Subcutaneous abdominal adipose tissue (tissue), 5 donors: ENCODE measurements around the gene CDYL2.

ENCODE experiments used
- H3K27ac ChIP-seq: one replicate; pipeline ENCODE4 v1.7.0; 2013; ENCODE audit warnings: low read depth, mild to moderate bottlenecking, inconsistent platforms, low read length, moderate library complexity
- H3K27me3 ChIP-seq, 5 donors: one replicate each; pipeline ENCODE4 v1.7.0; 2013; ENCODE audit warnings: low read length in 5 of 5, inconsistent platforms in 1 of 5; ENCODE audit not compliant: control insufficient read depth in 5 of 5, insufficient read depth in 4 of 5
- H3K36me3 ChIP-seq, 5 donors: one replicate each; pipeline ENCODE4 v1.7.0; 2013; ENCODE audit warnings: low read length in 5 of 5; ENCODE audit not compliant: control insufficient read depth in 5 of 5, insufficient read depth in 5 of 5
- H3K4me1 ChIP-seq, 5 donors: one replicate each; pipeline ENCODE4 v1.7.0; 2013; ENCODE audit warnings: low read length in 5 of 5, mild to moderate bottlenecking in 3 of 5, moderate library complexity in 1 of 5; ENCODE audit not compliant: control insufficient read depth in 5 of 5, insufficient read depth in 5 of 5
- H3K4me3 ChIP-seq, 5 donors: one replicate each; pipeline ENCODE4 v1.7.0; 2013; ENCODE audit warnings: low read length in 5 of 5, low read depth in 1 of 5
- H3K9ac ChIP-seq, 5 donors: one replicate each; pipeline ENCODE4 v1.7.0; 2013; ENCODE audit warnings: low read length in 5 of 5, mild to moderate bottlenecking in 4 of 5, moderate library complexity in 3 of 5
- H3K9me3 ChIP-seq, 5 donors: one replicate each; pipeline ENCODE4 v1.7.0; 2013; ENCODE audit warnings: low read length in 5 of 5; ENCODE audit not compliant: control insufficient read depth in 5 of 5
- donor health status: healthy.
- donor health status: healthy.
- donor health status: healthy.
- donor health status: healthy.
- donor health status: healthy.

Gene CDYL2

GRCh38 chr16:80804526-80805383, at the start of gene CDYL2:
Gene CDYL2, minus strand, starts transcription at chr16:80804598. Its CDS starts 425 bp downstream, at chr16:80804173.
- peak within 1 kb of the TSS; percentile 22 to 86 (median 74) for H3K4me3 ChIP-seq
- H3K27me3 ChIP-seq: no peaks in the 10 kb centered on the region
- no peaks in the 10 kb centered on the region for H3K36me3 ChIP-seq
- no peaks in the 10 kb centered on the region for H3K9me3 ChIP-seq
- peaks cover 0 to 8% (median 4%) of the 10 kb centered on the region in 5 donors for H3K4me1 ChIP-seq
- no peak within 1 kb of the TSS for H3K27ac ChIP-seq
- peak within 1 kb of the TSS in 1 of 5 donors; percentile 25 for H3K9ac ChIP-seq

GRCh38 chr16:80852261-80852872, 48.0 kb upstream of the CDYL2 start:
- H3K27ac ChIP-seq: no peak overlapping the region
- H3K9me3 ChIP-seq: no peaks in the 10 kb centered on the region

GRCh38 chr16:80851831-80852230, 47.4 kb upstream of the CDYL2 start:
- Histone ChIP-seq H3K9ac (no peak overlapping the region), H3K36me3 (no peaks in the 10 kb centered on the region)

More at GRCh38 chr16:80852261-80852872, 48.0 kb upstream of the CDYL2 start:
- Histone ChIP-seq H3K4me3 (no peak overlapping the region), H3K36me3 (no peaks in the 10 kb centered on the region), H3K27me3 (no peaks in the 10 kb centered on the region), H3K9ac (no peak overlapping the region), H3K4me1 (peaks cover 0 to 5% (median 0%) of the 10 kb centered on the region in 5 donors)

GRCh38 chr16:80850757-80851156, 46.4 kb upstream of the CDYL2 start:
- H3K4me1 ChIP-seq: peaks cover 0 to 10% (median 0%) of the 10 kb centered on the region in 5 donors
- no peak overlapping the region for H3K9ac ChIP-seq
- H3K9me3 ChIP-seq: no peaks in the 10 kb centered on the region
- H3K27me3 ChIP-seq: no peaks in the 10 kb centered on the region
- no peak overlapping the region for H3K27ac ChIP-seq
- H3K4me3 ChIP-seq: no peak overlapping the region
- no peaks in the 10 kb centered on the region for H3K36me3 ChIP-seq

More at GRCh38 chr16:80851831-80852230, 47.4 kb upstream of the CDYL2 start:
- H3K9me3 ChIP-seq: no peaks in the 10 kb centered on the region
- peaks cover 0 to 8% (median 0%) of the 10 kb centered on the region in 5 donors for H3K4me1 ChIP-seq
- H3K27me3 ChIP-seq: no peaks in the 10 kb centered on the region
- H3K4me3 ChIP-seq: no peak overlapping the region
- H3K27ac ChIP-seq: no peak overlapping the region

GRCh38 chr16:80848862-80849261, 44.5 kb upstream of the CDYL2 start:
- no peak overlapping the region for H3K4me3 ChIP-seq
- no peak overlapping the region for H3K27ac ChIP-seq
- no peaks in the 10 kb centered on the region for H3K36me3 ChIP-seq
- H3K9ac ChIP-seq: no peak overlapping the region
- H3K27me3 ChIP-seq: no peaks in the 10 kb centered on the region
- peaks cover 0 to 10% (median 0%) of the 10 kb centered on the region in 5 donors for H3K4me1 ChIP-seq
- peaks cover 3 to 8% (median 6%) of the 10 kb centered on the region in 5 donors for H3K9me3 ChIP-seq

GRCh38 chr16:80846680-80847079, 42.3 kb upstream of the CDYL2 start:
- H3K27me3 ChIP-seq: no peaks in the 10 kb centered on the region
- H3K9ac ChIP-seq: no peak overlapping the region
- peaks cover 3 to 23% (median 13%) of the 10 kb centered on the region in 5 donors for H3K9me3 ChIP-seq
- H3K4me1 ChIP-seq: peaks cover 0 to 10% (median 0%) of the 10 kb centered on the region in 5 donors
- H3K4me3 ChIP-seq: no peak overlapping the region
- no peak overlapping the region for H3K27ac ChIP-seq
- H3K36me3 ChIP-seq: no peaks in the 10 kb centered on the region

GRCh38 chr16:80846275-80846674, 41.9 kb upstream of the CDYL2 start:
- Histone ChIP-seq H3K9ac (no peak overlapping the region), H3K9me3 (peaks cover 3 to 25% (median 14%) of the 10 kb centered on the region in 5 donors), H3K36me3 (no peaks in the 10 kb centered on the region), H3K4me1 (peaks cover 0 to 10% (median 0%) of the 10 kb centered on the region in 5 donors), H3K4me3 (no peak overlapping the region), H3K27ac (no peak overlapping the region), H3K27me3 (no peaks in the 10 kb centered on the region)

GRCh38 chr16:80844395-80844794, 40.0 kb upstream of the CDYL2 start:
- no peak overlapping the region for H3K4me3 ChIP-seq
- peaks cover 0 to 9% (median 0%) of the 10 kb centered on the region in 5 donors for H3K4me1 ChIP-seq
- no peak overlapping the region for H3K9ac ChIP-seq
- peaks cover 3 to 25% (median 16%) of the 10 kb centered on the region in 5 donors for H3K9me3 ChIP-seq
- H3K36me3 ChIP-seq: no peaks in the 10 kb centered on the region
- H3K27ac ChIP-seq: no peak overlapping the region
- no peaks in the 10 kb centered on the region for H3K27me3 ChIP-seq

GRCh38 chr16:80841231-80841630, 36.8 kb upstream of the CDYL2 start:
- Histone ChIP-seq H3K27me3 (no peaks in the 10 kb centered on the region), H3K4me3 (no peak overlapping the region), H3K4me1 (peaks cover 0 to 14% (median 7%) of the 10 kb centered on the region in 5 donors), H3K9me3 (peaks cover 3 to 25% (median 16%) of the 10 kb centered on the region in 5 donors), H3K36me3 (no peaks in the 10 kb centered on the region), H3K9ac (no peak overlapping the region), H3K27ac (no peak overlapping the region)
